OCI-LY7 (cell line): Measurements from ENCODE around the gene TMEFF1.

Source experiments
- EZH2phosphoT487 ChIP-seq: fragments of 200-600 bp; sonication (generic); IDR thresholded peaks from 2 replicates; pipeline ENCODE4 v1.6.1; 2018; ENCODE audit warnings: low read depth, borderline replicate concordance, mild to moderate bottlenecking, mixed run types, antibody characterized with exemption, low read length, moderate library complexity, mixed read lengths
- TF ChIP-seq, protein P1 (sequence below): fragments of 200-600 bp; sonication (generic); conservative IDR thresholded peaks from 2 replicates; pipeline ENCODE4 v1.5.1; 2014; ENCODE audit warnings: mild to moderate bottlenecking, antibody characterized with exemption, low read length, moderate library complexity, mixed read lengths

DNA sequence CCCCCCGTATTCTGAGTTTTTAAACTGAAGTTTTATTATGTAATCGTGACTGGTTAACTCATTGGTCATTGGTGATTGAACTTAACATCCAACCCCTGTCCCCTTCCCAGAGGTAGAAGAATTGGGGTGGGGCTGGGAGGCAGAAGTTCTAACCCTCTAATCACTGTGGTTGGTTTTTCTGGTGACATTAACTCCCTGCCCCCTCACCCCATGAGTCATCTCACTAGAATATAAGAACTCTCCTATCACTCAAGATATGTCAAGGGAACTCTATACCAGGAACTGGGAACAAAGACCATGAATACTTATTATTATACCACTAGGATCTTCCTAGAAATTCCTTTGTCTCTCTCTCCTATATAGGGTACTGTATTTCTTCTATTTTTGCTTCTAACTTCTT lies 52.6 kb downstream of the TMEFF1 start:
- TF ChIP-seq, protein P1, sequence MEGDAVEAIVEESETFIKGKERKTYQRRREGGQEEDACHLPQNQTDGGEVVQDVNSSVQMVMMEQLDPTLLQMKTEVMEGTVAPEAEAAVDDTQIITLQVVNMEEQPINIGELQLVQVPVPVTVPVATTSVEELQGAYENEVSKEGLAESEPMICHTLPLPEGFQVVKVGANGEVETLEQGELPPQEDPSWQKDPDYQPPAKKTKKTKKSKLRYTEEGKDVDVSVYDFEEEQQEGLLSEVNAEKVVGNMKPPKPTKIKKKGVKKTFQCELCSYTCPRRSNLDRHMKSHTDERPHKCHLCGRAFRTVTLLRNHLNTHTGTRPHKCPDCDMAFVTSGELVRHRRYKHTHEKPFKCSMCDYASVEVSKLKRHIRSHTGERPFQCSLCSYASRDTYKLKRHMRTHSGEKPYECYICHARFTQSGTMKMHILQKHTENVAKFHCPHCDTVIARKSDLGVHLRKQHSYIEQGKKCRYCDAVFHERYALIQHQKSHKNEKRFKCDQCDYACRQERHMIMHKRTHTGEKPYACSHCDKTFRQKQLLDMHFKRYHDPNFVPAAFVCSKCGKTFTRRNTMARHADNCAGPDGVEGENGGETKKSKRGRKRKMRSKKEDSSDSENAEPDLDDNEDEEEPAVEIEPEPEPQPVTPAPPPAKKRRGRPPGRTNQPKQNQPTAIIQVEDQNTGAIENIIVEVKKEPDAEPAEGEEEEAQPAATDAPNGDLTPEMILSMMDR, result no peak
- TF ChIP-seq EZH2phosphoT487, result no peak
